ENCODE measurements around the gene SSR2.
A peak's percentile ranks its signal among the peaks of the same experiment; 100 is the strongest.

SSR2 gene

DNA sequence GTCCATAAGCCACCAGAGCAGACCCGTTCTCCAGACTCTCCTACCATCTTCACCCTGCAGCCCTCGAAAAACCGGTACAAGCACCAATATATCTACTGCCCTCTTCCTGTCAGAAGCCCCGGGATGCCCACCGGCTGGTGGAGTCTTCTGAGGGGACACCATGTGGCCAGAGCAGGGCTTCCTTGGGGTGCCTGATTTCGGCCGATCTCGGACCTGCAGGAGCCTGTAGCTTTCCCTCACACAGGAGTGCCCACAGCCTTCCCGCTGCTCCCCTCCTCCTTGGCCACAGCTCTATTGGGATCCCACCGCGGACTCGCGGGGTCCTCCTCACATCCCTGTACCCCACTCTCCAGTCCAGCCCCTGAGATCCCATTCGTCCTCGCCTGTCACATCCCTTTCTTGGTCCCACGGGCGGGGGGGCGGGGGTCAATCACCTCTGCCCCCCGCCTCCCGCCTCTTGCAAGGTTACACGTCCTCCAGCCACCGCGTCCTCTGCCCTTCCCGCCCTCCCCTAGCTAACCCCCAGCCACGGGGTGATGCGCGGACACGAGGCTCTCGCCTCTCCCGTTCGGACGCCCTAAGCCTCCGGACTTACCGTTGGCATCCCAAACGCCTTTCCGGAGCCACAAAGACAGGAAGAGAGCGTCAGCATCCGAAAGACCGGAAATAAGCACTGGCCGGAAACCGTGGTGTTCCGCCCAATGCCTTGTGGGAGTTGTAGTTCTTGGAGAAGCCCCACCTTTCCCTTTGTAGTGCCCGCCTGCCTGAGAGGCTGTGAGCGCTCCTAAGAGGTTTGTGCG lies at the start of gene SSR2:
SSR2 (minus strand) TSS at position 659 of the 800 bp plus-strand sequence. CDS start 784 bp downstream, outside the sequence.
- DNase-seq = peak; percentile 98

DNA sequence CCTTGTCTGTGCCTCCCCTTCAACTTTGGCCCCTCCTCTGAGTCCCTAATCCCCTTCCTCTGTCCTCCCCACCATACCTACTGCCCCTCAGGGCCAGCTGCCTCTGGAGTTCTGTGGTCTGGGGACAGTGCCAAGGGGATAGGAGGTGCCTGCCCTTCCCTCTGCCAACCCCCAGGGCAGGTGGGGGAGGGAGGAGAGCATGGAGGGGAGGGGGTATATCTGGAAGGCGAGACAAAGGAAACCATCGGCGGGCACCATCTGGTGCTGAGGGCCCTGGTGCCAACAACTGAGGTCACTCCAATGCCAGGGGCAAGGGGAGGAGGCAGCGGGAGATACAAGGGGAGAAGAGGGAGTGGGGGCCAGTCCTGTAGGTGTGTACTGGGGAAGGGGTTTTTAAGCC lies 49.8 kb upstream of the SSR2 start:
- no peak for DNase-seq

DNA sequence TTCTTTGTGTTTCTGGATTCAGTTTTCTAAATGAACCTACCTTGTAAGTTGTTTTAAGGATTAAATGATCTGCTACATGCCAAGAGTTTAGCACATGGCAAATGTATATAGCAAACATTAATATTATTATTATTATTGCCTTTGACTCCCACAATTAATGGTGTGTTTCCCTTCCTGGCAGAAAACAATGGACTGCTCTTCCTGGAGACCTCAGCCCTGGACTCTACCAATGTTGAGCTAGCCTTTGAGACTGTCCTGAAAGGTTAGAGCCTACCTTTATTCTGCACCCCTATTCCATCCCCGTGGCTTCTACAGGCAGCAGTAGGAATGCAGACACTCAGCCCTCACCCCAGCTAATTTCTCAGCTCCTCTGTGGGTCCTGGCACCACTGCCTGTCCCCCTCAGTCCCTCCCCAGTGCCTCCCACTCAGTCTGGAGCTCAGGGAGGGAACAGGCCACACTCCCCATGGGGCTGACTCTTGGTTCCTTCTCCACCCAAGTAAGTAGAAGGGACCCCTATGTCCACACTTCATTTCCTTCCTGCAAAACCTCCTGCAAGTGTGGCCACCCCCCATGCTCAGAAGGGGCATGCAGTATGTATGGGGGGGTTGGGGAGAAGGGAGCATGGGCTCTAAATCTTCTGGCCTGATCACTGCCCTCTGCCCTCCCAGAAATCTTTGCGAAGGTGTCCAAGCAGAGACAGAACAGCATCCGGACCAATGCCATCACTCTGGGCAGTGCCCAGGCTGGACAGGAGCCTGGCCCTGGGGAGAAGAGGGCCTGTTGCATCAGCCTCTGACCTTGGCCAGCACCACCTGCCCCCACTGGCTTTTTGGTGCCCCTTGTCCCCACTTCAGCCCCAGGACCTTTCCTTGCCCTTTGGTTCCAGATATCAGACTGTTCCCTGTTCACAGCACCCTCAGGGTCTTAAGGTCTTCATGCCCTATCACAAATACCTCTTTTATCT lies 49.0 kb upstream of the SSR2 start:
- no peak for DNase-seq

DNA sequence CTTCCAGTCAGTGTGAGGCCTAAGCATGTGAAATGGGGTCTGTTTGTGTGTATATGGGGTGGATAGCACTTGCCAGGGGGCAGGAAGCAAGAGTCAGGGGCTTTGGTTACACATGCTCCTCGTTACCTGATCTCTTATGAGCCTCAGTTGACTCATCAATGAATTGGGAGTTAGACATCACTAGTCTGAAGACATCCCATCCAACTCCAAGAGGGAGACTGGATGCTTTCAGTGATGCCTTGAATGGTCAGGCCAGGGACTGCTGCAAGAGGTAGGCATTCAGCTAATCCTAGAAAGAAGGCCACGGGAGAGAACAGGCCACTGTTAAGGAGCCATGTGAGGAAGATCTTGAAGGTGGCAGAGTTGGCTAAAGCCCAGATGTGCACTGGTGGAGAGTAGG lies 46.5 kb upstream of the SSR2 start:
- DNase-seq = no peak

DNA sequence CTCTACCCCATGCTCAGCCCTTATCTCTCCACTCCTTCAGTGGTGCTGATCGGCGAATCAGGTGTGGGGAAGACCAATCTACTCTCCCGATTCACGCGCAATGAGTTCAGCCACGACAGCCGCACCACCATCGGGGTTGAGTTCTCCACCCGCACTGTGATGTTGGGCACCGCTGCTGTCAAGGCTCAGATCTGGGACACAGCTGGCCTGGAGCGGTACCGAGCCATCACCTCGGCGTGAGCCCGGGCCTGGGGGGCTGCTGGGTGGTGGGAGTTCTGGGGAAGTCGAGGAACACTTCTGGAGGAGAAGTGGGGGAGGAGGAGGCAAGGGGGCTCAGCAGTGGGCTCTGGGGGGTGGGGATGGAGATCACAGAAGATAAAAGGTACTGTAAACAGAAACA lies 45.1 kb upstream of the SSR2 start:
- DNase-seq = no peak

DNA sequence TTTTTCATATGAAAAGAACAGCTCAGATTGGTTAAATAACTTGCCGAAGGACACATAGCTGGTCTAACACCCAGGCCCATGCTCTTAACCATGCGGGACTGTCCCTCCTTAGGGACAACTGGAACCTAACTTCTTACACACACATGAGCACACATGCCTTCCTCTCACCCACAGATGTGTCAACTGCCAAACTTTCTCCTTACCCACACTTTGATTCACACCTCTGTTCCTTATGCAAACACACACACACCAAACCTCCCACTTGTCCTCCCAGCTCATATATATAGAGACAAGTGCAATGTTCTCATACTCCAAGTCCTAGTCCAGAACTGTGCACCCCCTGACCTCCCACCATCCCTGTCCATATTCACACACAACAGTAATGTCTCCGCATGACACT lies 44.5 kb upstream of the SSR2 start:
- DNase-seq = no peak

DNA sequence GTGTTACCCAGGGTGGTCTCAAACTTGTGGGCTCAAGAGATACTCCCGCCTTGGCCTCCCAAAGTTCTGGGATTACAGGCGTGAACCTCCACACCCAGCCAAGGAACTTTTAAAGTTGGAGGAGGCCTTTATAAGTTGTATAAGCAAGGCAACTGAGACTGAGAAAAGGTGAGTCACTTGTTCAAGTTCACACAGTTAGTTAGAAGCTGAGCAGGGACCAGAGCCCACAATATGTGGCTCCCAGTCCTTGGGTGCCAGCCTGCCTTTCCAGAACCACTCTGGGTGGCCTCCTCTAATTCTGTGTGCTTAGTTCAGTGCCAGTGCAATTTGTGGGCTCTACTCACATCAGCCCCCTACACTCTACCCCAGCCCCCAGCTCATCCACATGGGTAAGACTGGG lies 43.9 kb upstream of the SSR2 start:
- no peak for DNase-seq

DNA sequence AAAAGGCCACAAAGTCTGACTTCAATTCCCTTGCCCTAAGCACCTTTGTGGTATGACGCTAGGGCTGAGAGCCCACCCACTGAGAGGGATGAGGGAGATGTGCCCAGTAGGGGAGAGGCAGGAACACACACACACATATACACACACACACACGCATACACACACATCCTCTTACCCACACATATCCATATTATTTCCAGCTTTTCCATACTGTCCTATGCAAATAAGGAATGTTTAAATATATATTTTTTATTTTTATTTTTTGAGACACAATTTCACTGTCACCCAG lies 43.2 kb upstream of the SSR2 start:
- DNase-seq = no peak

DNA sequence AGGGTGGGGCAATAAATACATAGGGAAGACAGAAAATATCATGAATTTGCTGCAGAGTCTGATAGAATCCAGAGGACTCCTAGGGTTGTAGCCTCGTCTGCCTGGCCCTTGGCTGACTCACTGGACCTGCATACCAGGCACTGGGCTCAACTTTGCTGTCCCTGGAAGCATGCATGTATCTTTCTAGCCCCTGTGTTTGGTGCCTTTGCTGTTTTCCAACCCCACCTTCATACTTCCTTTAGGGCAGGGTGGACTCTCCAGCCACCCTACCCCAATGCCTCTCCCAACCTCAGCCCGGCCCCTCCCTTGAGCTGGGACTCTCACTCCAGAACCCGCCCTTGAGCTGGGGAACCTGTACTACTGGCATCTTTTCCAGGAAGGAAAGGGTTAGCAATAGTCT lies 41.4 kb upstream of the SSR2 start:
- DNase-seq = no peak

DNA sequence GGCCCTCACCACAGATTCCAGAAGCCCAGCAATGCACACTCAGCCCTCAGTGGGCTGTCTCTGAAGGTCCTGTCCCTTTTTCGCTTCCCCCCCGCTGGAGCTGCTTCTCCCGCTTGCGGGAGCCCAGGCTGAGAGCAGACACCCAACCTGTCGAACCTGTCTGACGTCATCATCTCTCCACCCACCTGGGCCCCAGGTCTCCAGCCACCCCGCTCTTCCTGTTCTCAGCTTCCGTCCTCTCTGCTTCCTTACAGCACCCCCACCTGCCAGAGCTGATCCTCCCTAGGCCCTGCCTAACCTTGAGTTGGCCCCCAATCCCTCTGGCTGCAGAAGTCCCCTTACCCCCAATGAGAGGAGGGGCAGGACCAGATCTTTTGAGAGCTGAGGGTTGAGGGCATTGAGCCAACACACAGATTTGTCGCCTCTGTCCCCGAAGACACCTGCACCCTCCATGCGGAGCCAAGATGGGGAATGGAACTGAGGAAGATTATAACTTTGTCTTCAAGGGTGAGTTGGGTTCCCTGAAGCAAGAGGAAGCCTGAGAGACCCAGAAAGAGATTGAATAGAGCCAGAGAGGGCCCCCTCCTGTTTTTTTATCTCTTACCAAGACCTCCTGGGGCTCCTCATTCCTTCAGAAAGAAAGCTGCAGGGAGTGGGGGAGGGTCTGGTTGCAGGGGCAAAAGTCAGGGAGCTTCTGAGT lies 40.3 kb upstream of the SSR2 start, which contains the start of gene RAB25:
RAB25 (plus strand) TSS at position 224 of the 700 bp plus-strand sequence; CDS start at position 465, 241 bp downstream.
- no peak for DNase-seq

DNA sequence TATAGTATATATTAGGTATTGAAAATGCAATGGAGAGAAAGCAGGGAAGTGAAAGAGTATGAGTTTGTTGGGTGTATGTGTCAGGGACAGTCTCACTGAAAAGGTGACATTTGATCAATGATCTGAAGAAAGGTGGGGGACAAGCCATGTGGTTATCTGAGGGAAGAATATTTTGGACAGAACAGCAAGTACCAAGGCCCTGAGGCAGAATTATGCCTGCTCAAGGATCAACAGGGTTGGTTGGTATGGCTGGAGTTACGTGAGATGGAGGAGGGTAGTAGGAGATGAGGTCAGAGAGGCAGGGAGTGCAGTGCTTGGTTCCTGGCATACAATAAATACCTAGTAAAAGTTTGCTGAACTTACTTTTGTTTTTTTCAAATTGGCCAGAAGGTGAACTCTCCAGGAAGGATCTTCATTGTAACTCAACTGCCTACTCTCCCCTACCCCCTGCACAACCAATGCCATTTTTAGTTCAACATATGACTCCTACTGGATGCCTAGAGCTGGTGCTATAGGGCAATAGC lies 35.6 kb upstream of the SSR2 start:
- DNase-seq = peak; percentile 34

DNA sequence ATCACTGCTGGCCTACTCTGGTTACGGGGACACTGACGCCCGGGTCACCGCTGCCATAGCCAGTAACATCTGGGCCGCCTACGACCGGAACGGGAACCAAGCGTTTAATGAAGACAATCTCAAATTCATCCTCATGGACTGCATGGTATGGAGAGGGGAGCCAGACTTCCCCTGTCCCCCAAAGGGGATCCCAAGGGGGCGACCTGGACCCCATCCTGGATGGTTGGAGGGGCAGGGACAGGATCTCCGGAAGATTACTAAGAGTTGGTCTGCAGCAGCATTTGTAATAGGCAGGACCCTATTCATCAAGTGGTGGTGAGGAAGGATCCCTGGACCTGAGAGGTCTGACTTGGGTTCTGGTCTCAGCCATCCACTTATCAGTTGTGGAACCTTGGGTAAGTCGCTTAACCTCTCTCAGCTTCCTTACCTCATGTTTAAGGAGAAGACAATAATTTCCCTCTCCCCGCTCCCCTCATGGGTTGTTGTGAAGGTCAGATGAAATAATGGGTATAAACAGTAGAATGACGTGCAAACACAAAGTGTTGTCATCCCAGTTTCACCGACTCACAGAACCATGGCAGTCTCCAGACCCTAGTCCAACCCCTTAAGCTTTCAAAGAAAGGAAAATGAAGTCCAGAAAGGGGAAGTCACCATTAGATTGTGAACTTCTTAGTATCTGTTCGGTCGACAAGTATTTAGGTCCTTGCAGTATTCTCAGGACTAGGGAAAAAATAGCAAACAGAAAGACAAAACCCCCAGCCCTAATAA lies 34.7 kb upstream of the SSR2 start:
- DNase-seq = peak; percentile 51

DNA sequence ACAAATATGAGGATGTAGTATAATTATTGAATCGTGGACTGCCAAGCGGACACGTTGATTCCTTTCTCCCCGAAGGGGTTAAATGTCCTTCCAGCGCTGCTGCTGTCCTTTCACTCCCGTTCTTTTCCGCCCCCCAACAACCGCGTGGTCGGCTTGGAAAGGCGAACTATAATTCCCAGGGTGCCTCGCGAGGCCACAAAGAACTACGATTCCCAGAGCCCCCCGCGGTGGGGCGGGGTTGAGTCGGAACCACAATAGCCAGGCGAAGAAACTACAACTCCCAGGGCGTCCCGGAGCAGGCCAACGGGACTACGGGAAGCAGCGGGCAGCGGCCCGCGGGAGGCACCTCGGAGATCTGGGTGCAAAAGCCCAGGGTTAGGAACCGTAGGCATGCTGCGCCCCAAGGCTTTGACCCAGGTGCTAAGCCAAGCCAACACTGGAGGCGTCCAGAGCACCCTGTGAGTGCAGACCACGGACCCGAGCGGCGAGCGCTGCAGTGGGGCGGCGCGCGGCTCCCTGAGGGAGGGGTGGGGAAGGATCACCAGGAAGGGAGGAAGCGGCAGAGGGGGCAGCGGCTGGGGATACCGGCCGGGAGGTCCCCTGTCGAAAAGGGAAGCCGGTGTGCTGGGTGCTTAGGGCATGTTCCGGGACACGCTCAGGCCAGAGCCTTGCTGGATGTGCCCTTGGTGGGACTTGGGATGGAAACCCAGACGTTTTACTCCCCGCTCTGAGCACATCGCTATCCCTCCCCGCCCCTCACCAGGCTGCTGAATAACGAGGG lies 33.9 kb upstream of the SSR2 start, which contains the start of gene LAMTOR2:
LAMTOR2 (plus strand) TSS at position 283 of the 781 bp plus-strand sequence; CDS start at position 391, 108 bp downstream.
- peak; percentile 99 for DNase-seq

DNA sequence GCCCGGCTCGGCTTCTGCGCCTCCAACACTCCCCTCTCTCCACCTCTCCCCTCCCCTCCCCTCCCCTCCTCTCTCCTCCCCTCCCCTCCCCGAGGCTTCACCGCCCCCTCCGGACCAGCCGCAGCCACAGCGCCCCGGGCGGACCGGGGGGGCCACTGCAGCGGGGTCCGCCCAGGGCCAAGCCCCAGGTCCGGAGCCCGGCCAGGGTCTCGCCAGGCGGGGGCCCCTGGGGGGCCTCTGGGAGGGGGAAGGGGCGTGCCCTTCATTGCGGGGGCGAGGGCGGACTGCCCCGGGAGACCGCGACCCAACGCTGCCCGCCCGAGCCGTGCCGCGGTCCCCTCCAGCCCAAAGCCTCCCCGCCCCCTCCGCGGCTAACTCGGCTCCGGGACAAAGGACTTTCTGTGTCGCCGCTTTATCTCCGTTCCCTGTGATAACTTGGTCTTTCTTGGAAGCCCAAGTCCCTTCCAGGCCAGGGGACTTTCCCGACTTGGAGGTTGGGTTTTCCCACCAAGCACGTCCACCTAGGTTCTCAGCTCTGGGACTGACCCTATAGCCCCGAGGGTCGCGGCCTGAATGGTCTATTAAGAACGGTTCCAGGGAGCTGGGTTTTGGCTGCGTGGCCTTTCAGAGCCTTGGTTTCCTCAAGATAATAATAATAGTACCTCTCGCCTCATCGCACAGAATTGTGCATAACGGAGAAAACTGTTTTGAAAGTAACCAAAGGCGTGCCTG lies 33.2 kb upstream of the SSR2 start, which contains the start of gene UBQLN4:
UBQLN4 (minus strand) TSS at position 31 of the 732 bp plus-strand sequence. CDS start 97 bp downstream, outside the sequence.
- peak; percentile 93 for DNase-seq

DNA sequence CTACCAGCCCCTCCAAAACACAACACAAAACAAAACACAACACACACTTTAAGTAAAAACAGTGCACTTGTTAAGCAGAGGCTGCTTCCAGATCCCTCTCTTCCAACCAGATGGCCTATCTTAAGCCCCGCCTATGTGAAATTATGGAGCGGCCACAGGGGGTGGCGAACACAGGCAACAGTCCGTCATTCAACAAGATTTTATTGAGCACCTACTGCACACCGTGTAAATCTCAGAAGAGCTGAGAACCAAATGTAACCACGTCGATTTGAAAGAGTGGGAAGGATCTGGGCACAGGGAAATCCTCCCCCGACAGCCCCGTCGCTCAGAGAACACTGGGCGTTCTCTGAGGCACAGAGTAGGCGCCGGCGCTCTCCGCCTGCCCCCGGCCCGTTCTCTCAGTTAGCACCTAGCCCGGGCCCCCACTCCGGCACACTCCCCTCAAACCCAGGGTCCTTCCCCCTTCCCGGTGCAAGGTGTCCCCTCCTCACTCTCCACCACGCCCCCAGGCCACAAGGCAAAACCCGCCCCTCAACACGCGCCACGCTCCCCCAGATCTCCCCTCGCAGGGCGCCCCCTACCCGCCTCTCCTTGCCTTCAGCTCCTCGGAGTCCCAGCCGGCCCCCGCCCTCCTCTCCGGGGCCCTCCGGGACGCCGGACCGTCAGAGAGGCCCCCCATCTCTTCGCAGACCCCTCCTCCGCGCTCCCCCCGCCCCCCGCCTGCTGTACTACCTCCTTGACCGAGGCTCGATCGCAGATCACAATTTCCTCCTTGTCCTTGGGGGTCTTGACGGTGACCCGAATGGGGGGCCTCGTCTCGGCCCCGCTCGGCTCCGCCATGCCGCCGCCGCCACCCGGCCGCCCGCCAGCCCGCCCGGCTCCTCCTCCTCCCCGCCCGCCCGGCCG lies 32.4 kb upstream of the SSR2 start:
- DNase-seq = peak; percentile 86

DNA sequence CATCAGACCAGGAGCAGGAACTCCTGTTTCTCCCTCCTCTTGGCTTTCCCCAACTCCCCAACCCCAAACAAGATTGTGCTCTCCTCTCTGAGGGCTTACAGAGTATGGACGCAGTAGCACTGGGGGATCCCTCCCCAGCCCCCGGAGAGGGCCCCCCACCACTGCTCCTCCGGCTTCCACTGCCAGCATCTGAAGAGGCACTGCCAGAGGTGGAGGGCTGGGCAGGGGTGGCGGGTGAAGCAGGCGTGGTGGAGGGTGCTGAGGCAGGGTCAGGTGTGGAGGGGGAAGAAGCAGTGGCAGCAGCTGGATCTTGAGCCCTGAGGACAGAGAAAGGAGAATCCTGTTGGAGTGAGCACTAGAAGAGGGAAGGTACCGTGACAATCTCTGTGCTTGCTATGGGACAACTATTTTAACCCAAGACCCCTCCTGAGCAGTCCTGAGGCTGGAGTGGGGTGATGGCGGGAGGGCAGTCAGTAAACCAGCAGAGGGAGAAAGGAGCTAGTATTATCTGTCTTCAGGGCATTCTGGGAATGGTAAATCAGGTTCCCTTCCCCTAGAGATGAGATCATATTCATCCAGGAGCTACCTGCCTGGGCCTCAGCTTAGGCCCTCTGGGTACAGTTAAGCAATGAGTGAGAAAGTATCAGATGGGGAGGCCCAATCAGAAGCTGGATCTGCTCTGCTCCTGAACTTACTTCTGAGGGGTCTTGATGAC lies 30.4 kb upstream of the SSR2 start:
- no peak for DNase-seq

DNA sequence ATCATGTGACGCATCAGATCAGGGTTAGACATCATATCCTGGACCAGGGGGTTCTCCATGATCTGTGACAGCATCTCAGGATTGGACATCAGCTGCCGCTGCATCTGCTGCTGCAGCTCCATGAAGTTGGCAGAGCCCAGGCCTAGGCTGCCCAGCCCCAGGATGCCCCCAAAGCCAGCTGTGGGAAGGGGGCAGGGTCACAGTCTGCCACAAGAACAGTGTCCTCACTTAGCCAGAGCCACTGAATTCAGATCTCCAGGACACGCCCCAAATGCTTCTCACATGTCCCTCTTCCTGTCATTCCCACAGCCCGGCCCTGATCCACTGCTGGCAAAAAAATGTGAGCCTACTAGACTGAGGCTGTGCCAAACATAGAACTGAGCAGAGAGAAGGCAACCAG lies 29.6 kb upstream of the SSR2 start:
- DNase-seq = no peak

DNA sequence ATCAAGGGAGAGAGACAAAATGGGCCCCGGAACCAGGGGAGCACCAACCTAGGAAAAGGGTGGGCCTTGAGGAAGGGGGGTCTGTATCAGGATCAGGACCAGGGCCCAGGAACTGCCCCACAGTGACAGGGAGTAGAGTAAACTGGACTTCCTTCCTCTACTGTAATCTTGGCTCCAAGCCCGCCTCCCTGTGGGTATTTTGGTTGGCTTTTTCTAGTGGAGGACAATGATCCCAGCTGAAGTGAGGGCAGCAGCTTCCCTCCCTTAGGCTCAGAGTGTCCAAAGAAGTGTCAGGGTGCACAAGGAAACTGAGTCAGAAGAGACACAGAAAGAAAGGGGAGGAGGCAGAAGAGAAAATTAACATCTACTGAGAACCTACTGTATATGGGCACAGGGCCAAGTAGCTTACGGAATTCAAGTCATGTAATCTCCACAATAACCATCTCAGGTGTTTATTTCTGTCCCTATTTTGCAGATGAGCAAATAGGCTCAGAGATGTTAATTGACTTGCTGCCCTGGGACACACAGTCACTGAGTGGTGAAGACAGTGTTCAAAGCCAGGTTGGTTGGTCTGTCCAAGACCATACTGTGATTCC lies 28.0 kb upstream of the SSR2 start:
- no peak for DNase-seq
